Stimulated activated effector memory CD8-positive, alpha-beta T cell treated with anti-CD3 and anti-CD28 coated beads, Interleukin-12 subunit alpha, Interleukin-12 subunit beta, amount 100 ng/mL, for 72 hours (primary cell): ENCODE results near the gene FEM1B.

Experiments used
- ATAC-seq: fragments of 150-1000 bp; cut with Tn5 transposase; 2 replicates; pipeline ENCODE4 v1.10.0; 2021
- DNase-seq, 2 donors: peaks; one replicate each; pipeline ENCODE4 v3.0.0; 2021 to 2022; ENCODE audit warnings: low spot score in 2 of 2
- H3K27ac Mint-ChIP-seq: one replicate; pipeline ENCODE4 v1.8.0; 2022; ENCODE audit warnings: mild to moderate bottlenecking, mixed read lengths
- H3K36me3 Mint-ChIP-seq: one replicate; pipeline ENCODE4 v1.8.0; 2022; ENCODE audit warnings: mild to moderate bottlenecking, mixed read lengths
- H3K4me1 Mint-ChIP-seq: one replicate; pipeline ENCODE4 v1.8.0; 2022; ENCODE audit warnings: mixed read lengths
- H3K4me3 Mint-ChIP-seq: one replicate; pipeline ENCODE4 v1.8.0; 2022; ENCODE audit warnings: mild to moderate bottlenecking, mixed read lengths
- H3K9me3 Mint-ChIP-seq: one replicate; pipeline ENCODE4 v1.8.0; 2022; ENCODE audit warnings: mixed read lengths

Gene FEM1B

DNA sequence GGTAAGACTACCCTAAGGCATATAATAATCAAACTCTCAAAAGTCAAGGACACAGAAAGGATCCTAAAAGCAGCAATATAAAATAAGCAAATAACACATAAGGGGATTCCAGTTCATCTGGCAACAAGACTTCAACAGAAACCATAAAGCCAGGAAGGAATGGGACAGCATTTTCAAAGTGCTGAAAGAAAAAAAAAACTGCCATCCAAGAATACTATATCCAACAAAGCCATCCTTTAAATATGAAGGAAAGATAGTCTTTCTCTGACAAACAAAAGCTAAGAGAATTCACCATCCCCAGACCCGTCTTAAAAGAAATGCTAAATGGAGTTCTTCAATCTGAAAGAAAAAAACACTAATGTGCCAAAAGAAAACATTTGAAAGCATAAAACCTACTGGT is 33.3 kb upstream of the FEM1B start:
- H3K27ac Mint-ChIP-seq: no peak overlapping the region
- H3K36me3 Mint-ChIP-seq: no peaks in the 10 kb centered on the region
- H3K4me1 Mint-ChIP-seq: no peaks in the 10 kb centered on the region
- DNase-seq: no peak
- H3K4me3 Mint-ChIP-seq: no peak overlapping the region
- ATAC-seq: no peak
- H3K9me3 Mint-ChIP-seq: peaks cover 2% of the 10 kb centered on the region

DNA sequence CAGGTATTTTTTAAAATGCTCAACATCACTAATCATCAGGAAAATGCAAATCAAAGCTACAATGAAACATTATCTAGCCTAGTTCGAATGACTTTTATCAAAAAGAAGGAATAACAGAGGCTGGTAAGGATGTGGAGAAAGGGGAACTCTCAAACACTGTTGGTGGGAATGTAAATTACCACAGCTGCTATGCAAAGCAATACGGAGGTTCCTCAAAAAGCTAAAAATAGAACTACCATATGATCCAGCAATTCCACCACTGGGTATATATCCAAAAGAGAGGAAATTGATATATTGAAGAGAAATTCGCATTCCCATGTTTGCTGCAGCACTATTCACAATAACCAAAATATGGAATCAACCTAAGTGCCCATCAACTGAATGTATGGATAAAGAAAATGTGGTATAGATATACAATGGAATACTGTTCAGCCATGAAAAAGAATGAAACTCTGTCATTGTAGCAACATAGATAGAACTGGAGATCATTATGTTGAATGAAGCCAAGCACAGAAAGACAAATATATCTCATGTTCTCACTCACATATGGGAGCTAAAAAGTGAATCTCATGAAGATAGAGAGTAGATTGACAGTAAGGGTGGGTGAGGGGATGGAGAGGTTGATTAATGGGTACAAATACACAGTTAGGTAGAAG is 28.4 kb upstream of the FEM1B start:
- Mint-ChIP-seq H3K36me3 (no peaks in the 10 kb centered on the region), H3K4me1 (no peaks in the 10 kb centered on the region), H3K27ac (no peak overlapping the region), H3K4me3 (no peak overlapping the region), H3K9me3 (no peaks in the 10 kb centered on the region)
- DNase-seq: no peak
- ATAC-seq: no peak

DNA sequence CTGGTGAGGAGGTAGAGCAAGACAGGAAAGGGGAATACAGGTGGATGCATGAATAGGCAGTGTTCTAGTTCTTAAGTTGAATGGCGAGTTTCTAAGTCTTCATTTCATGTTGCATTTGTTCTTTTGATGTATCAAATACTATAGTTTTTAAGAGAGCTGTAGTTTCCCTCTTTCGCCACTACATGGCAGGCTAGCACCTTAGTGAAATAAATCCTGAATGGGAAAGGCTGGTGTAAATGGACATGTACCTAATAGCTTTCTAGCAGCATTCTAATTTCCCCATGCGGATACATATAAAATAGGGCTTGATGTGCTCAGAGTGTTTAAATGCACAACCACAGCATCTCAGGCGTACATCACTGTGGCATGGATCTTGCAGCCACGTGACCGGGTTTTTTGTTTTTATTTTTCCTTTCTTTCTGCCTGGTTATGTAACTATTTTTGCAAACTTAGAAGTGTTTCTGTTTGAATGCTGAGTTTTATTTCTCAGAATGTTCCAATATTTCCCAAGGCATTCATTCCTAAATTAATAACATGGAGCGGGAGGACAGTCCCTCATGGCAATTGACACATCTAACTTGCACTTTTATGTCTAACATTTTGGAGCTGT is 24.5 kb upstream of the FEM1B start:
- no peak for DNase-seq
- Mint-ChIP-seq H3K27ac (no peak overlapping the region), H3K4me1 (no peaks in the 10 kb centered on the region), H3K36me3 (no peaks in the 10 kb centered on the region), H3K9me3 (no peaks in the 10 kb centered on the region), H3K4me3 (no peak overlapping the region)
- ATAC-seq: no peak

DNA sequence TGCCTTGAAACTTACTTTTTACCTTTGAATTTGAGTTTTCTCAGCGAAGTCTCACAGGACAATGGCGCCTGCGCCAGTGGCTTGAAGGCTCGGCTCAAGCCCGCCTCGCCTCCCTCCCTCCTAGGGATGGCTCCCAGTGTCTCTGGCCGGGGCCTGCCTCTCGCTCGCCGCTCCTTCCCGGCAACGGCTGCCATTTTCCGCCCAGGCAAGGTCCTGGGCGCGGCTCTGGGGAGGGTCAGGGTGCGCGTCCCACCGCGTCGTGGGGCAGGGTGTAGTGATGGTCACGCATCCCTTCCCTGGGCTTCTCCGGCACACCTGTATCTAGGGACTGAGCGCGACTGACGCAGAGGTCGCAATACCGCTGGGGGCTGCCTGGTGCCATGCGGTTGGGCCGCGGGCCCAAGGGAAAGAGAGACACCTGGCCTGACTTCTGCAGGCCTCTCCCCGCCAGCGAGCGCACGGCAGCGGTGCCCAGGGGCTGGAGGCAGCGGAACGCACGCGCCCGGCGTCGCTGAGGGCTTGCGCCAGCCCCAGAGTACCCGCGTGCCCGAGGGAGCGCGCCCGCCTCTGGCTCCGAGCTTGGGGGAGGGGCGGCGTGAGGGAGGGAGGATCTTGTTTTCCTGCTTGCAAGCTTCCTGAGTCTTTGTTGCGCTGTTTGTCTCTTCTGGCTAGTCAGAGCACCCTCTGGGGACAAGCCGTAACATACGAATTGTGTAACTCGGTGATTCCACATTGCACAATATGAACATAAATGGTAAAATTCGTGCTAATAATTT is 20.7 kb upstream of the FEM1B start:
- H3K4me1 Mint-ChIP-seq: no peaks in the 10 kb centered on the region

DNA sequence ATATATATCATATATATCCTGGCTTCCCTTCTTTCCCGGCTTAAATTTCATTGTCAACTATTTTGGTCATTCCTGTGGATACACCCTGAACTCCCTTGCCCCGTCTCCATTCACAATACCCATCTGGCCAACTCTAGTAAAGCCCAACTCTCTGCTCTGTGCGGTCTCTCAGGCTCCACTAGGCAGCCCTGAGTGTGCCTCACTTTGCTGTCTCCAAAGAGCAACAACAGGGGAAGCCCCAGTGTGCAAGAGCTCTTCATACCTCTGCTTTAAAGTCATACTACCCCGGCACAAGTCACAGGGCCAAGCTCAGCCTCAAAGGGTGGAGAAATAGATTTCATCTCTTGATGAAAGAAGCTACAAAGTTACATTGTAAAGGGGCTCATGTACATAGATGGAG is 18.9 kb upstream of the FEM1B start:
- H3K9me3 Mint-ChIP-seq: no peaks in the 10 kb centered on the region
- H3K27ac Mint-ChIP-seq: no peak overlapping the region
- no peak overlapping the region for H3K4me3 Mint-ChIP-seq
- no peak for ATAC-seq
- DNase-seq: no peak
- no peaks in the 10 kb centered on the region for H3K36me3 Mint-ChIP-seq
- no peaks in the 10 kb centered on the region for H3K4me1 Mint-ChIP-seq

More for the DNA sequence above, 20.7 kb upstream of the FEM1B start:
- no peak for DNase-seq
- no peak overlapping the region for H3K27ac Mint-ChIP-seq
- ATAC-seq: peak; percentile 69
- H3K36me3 Mint-ChIP-seq: no peaks in the 10 kb centered on the region
- no peaks in the 10 kb centered on the region for H3K9me3 Mint-ChIP-seq
- peak overlapping the region; percentile 53 for H3K4me3 Mint-ChIP-seq

DNA sequence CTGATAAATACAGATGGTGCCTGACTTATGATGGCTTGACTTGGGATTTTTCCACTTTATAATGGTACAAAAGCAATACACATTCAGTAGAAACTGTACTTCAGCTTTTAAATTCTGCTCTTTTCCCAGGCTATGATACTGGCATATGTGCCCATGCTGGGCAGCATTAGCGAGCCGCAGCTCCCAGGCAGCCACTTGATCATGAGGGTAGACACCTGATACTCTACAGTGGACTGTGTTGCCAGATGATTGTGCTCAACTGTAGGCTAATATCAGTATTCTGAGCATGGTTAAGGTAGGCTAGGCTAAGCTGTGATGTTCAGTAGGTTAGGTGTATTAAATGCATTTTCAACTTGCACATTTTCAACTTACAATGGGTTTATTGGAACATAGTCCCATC is 17.7 kb upstream of the FEM1B start:
- ATAC-seq (no peak), DNase-seq (no peak)
- Mint-ChIP-seq H3K36me3 (no peaks in the 10 kb centered on the region), H3K4me1 (no peaks in the 10 kb centered on the region), H3K27ac (no peak overlapping the region), H3K9me3 (no peaks in the 10 kb centered on the region), H3K4me3 (no peak overlapping the region)

DNA sequence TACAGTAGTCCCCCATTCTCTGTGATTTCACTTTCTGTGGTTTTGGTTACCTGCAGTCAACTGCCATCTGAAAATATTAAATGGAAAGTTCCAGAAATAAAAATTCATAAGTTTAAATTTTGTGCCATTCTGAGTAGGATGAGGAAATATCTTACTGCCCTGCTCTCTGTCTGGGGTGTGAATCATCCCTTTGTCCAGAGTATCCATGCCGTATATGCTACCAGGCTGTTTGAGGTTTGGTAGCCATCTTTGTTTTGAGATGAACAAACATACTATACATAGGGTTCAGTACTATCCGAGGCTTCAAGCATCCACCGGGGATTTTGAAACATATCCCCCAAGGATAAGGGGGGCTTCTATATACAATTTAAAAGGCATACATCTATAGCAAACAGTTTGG is 16.3 kb upstream of the FEM1B start:
- Mint-ChIP-seq H3K27ac (no peak overlapping the region), H3K36me3 (no peaks in the 10 kb centered on the region), H3K9me3 (no peaks in the 10 kb centered on the region), H3K4me3 (no peak overlapping the region), H3K4me1 (no peaks in the 10 kb centered on the region)
- ATAC-seq (no peak), DNase-seq (no peak)

DNA sequence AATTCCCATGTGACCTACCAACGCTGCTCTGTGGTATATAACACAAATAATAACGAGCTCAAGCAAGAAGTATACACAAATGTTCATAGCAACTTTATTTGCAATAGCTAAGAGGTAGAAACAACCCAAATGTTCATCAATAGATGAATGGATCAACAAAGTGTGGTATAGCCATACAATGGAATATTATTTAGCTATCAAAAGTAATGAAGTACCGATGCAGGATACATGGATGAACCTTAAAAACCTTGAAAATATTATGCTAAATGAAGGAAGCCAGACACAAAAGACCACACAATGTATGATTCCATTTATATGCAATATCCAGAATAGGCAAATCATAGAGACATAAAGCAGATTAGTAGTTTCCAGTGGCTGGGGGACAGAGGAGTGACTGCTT is 15.6 kb upstream of the FEM1B start:
- DNase-seq: no peak
- Mint-ChIP-seq H3K27ac (no peak overlapping the region), H3K9me3 (no peaks in the 10 kb centered on the region), H3K4me3 (no peak overlapping the region), H3K36me3 (no peaks in the 10 kb centered on the region), H3K4me1 (no peaks in the 10 kb centered on the region)
- ATAC-seq: no peak

DNA sequence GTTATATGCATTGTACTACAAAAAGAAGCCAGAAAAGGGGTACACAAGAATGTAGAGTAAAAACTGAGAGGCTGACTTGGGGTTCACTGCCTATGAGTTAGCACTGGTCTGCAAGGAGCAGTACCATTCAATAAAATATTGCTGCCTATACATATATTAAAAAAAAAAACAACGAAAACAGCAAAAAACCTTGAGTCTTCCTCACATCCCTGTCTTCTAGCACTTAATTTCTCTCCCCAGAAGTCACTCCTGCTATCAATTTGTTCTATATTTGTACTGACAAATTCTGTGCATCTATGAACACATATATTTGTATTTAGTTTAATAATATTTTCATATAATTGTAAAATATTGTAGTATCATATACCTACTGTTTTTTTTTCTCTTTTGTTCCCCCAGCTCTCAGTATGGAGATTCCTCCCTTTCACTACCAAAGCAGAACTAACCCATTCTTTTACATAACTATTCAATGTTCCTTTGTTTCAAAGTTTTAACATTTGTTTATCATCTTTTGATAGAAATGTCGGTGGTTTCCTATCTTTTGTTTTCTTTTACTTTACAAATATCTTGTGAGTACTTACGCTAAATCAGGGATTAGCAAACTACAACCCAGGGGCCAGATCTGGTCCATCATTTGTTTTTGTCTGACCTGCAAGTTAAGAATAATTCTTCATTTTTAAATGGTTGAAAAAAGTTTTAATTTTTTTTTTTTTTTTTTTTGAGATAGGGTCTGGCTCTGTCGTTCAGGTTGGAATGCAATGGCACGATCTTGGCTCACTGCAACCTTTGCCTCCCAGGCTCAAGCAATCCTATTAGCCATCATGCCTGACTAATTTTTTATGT is 14.8 kb upstream of the FEM1B start:
- H3K36me3 Mint-ChIP-seq: no peaks in the 10 kb centered on the region
- no peak for ATAC-seq

DNA sequence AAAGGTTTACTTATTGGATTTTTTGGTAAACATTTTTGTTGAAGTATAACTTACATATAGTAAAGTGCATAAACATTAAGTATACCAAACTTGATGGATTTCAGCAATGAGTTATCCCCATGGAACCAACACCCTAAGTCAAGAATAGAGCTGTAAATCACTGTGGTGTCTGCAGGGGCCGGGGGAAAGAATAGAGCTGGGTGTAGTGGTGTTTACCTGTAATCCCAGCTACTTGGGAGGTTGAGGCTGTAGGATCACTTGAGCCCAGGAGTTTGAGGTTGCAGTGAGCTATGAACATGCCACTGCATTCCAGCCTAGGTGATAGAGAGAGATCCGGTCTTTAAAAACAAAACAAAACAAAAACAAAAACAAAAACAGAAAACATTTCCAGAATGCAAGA is 13.3 kb upstream of the FEM1B start:
- Mint-ChIP-seq H3K27ac (no peak overlapping the region), H3K9me3 (no peaks in the 10 kb centered on the region), H3K4me3 (no peak overlapping the region), H3K36me3 (no peaks in the 10 kb centered on the region), H3K4me1 (no peaks in the 10 kb centered on the region)
- no peak for ATAC-seq
- no peak for DNase-seq

More for the DNA sequence above, 14.8 kb upstream of the FEM1B start:
- no peak overlapping the region for H3K27ac Mint-ChIP-seq
- H3K9me3 Mint-ChIP-seq: no peaks in the 10 kb centered on the region
- DNase-seq: no peak
- H3K4me1 Mint-ChIP-seq: no peaks in the 10 kb centered on the region
- no peak overlapping the region for H3K4me3 Mint-ChIP-seq

DNA sequence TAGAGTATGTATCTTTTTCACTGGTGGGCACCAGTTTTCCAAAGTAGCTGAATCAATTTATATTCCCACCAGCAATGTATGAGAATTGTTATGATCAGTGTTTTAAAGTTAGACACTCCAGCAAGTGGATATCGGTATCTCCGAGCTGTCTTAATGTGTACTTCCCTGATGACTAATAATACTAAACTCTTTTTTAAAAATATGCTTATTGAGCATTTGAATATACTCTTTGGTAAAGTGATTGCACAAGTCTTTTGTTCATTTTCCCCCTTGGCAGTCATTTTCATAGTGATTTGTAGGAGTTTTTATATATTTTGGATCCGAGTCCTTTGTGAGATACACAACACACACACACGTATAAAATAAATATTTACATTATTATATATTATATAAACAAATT is 12.5 kb upstream of the FEM1B start:
- no peak for ATAC-seq
- Mint-ChIP-seq H3K4me1 (no peaks in the 10 kb centered on the region), H3K36me3 (no peaks in the 10 kb centered on the region), H3K9me3 (no peaks in the 10 kb centered on the region), H3K27ac (no peak overlapping the region), H3K4me3 (no peak overlapping the region)
- DNase-seq: no peak

DNA sequence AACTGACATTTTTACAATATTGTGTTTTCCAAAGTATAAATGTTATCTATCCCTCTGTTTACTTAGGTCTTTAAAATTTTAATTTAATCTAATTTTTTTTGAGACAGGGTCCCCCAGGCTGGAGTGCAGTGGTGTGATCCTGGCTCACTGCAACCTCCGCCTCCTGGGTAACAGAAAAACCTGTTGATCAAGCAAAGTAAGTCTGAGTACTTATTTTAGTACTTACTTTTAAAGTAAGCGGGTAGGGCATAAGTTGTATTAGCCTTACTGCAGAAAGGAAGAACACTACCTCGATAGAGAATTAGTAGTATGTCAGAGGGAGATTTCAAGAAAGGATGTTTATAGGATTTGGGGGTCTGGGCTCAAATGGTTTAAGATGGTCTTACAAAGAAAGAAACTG is 11.9 kb upstream of the FEM1B start:
- no peak for ATAC-seq
- H3K4me3 Mint-ChIP-seq: no peak overlapping the region
- H3K4me1 Mint-ChIP-seq: no peaks in the 10 kb centered on the region
- no peaks in the 10 kb centered on the region for H3K9me3 Mint-ChIP-seq
- no peak overlapping the region for H3K27ac Mint-ChIP-seq
- DNase-seq: no peak
- no peaks in the 10 kb centered on the region for H3K36me3 Mint-ChIP-seq

DNA sequence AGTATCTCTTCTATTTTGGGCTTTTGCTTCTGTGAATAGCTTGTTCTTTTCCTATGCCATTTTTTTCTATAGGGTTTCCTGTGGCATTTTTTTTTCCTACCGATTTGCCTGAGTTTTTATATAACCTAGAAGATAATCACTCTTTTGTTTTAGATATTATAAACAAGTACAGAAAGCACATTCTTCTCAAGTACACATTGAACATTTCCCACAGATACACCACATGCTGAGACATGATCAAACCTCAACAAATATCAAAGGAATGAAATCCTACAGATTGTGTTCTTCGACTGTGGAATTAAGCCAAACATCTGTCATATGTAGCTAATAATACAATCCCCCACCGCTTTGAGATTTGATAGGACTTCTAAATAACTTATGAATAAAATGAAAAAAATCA is 9.1 kb upstream of the FEM1B start:
- DNase-seq (no peak), ATAC-seq (no peak)
- H3K27ac Mint-ChIP-seq: no peak overlapping the region
- H3K4me3 Mint-ChIP-seq: no peak overlapping the region
- no peaks in the 10 kb centered on the region for H3K36me3 Mint-ChIP-seq
- no peaks in the 10 kb centered on the region for H3K9me3 Mint-ChIP-seq
- no peaks in the 10 kb centered on the region for H3K4me1 Mint-ChIP-seq

DNA sequence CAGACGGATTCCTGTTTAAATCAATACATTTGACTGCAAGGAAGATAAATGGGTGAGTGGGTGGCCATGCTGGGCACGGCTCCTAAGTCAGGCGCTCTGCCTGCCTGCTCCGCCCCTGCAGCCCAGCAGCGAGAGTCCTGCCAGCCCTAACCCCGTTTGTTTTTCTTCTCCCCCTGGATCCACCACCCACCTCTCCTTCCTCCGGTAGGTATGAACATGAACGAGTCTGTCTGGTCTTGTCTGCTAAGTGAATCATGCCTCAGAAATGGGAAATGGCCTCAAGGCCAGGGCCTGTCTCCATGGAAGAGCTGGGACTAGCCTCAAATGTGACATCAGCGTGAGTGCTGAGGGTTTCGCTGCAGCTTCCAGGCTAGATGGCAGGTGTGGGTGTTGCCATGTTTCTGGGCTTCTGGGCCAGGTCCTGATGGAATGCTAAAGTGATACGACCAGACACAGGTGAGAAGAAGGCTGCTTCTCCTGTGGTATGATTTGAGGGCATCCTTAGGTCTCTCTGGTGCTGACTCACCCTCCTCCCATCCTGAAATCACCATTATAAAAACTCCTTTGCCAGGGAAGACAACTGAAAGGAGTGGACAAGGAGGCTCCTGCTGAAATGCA is 5.6 kb upstream of the FEM1B start:
- Mint-ChIP-seq H3K9me3 (no peaks in the 10 kb centered on the region), H3K4me1 (peaks cover 7% of the 10 kb centered on the region), H3K4me3 (no peak overlapping the region), H3K27ac (no peak overlapping the region), H3K36me3 (no peaks in the 10 kb centered on the region)
- ATAC-seq: no peak
- DNase-seq: no peak

DNA sequence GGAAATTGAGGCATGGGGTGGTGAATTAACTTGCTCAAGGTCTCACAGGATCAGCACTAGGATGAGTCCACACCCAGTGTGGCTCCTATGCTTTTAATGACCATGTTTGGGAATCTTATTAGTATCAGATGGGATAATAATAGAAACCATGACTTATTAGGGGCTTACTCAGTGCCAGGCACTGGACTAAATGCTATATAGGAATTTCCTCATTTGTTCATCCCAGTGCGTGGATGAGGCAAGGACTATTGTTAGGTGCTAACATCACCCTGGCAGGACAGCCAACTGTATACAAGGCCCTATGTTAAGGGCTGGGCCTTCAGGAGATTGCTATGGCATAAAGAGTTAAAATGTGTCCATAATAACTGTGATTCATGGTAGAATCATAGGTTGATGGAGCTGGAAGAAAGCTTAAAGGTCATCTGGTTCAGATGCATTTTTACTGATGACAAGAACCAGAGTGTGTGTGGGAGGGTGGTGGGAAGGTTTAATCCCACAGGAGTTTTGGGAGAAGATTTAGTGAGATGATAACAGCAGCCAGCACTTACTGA is 4.7 kb upstream of the FEM1B start:
- ATAC-seq (no peak), DNase-seq (no peak)
- H3K9me3 Mint-ChIP-seq: no peaks in the 10 kb centered on the region
- H3K4me1 Mint-ChIP-seq: peaks cover 12% of the 10 kb centered on the region
- H3K36me3 Mint-ChIP-seq: no peaks in the 10 kb centered on the region
- no peak overlapping the region for H3K4me3 Mint-ChIP-seq
- H3K27ac Mint-ChIP-seq: peak overlapping the region; percentile 56
